GM08714 (cell line): ENCODE data around the gene RAMACL.
"Not testable (repeated sequence)": the region's sequence is repeated elsewhere in the genome, so short reads cannot be mapped to it uniquely, and the experiment has no call there.

Experiments
- H3K4me3 ChIP-seq: fragments of 200-500 bp; sonication (Bioruptor generic); 2 replicates; pipeline ENCODE4 v1.5.1; 2014; ENCODE audit warnings: mild to moderate bottlenecking, low read length, inconsistent platforms
- ZNF274 ChIP-seq: IDR thresholded peaks from 2 replicates; pipeline ENCODE4 v1.6.1; 2012; ENCODE audit warnings: mild to moderate bottlenecking, low read depth, low read length

The RAMACL gene

DNA sequence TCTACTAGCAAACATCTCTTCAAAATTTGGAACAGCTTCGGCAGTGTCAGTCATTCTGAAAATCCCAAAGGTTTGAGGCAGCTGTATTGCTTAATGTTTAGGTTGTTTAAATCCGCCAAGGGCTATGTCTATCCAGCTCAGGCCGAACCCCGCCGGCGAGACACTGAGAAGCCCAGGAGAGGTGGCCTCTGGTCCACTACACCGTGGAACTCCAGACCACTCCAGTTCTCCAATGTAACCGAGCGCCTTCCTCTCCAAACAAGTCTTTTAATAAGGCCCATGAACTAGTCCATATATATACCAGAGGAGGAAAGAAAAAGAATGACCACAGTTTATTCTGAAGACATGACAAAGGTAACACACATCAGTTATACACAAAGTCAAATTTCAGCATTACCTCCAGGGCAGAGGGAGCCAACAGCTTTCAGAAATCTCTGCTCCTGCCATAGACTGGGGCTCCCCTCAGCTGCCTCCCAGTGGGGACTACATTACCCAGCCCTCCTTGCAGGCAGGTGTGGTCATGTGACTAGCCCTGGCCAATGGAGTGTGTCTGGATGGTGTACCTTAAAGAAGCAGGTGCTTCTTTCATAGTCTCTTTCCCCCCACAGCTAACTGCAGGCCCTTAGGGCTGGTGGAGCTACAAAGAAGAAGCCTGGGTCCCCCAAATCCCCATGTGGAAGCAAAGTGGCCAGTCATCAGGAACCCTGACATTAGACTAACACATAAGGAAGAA lies at the start of gene RAMACL:
Gene RAMACL, minus strand, starts transcription at position 255 of the 733 bp plus-strand sequence. Its CDS starts 201 bp downstream, at position 54.
- no peak for TF ChIP-seq ZNF274
- H3K4me3 ChIP-seq: no peak within 1 kb of the TSS; the same call in 1 of the 2 replicates

DNA sequence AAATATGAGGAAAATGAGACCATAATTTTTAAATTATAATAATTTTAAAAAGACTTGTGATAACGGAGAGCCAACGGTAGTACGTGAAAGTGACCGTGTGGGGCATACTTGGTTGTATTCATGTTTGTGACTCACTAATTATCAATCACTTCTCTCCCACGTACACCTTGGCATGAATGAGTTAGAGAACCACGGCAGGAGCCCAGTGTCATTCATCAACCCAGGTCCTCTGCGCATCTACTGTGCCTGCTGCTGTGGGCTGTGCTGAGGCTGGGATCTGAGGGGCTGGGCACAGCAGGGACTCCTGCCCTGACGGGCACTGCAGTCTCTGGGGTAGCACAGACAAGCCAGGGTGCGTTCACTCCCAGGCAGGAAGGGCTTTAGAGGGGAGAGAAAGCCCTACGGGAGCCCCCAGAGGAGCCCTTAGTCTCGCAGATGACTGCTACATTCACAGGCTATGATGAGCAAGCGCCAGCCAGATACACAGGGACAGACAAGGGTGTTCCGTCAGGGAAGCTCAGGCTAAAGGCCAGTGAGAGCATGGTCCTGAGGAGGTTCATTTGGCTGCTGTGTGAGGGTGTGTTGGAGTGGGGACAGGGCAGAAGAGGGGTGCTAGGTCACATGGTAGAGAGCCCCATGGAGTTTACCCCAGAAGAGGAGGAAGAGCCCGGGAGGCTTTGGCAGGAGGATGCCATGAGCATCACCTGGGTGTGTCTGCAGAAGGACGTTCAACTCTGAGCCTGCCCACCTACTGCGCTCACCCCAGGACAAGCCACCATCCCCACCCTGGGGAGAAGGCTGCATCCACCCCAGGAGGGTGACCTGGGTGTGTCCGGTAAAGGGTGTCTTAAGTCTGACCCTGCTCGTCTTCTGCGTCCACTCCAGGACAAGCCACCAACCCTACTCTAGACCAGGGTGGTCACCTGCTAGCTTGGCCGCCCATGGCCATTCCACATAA lies 48.8 kb upstream of the RAMACL start:
- H3K4me3 ChIP-seq: no peak overlapping the region
- no peak for TF ChIP-seq ZNF274

DNA sequence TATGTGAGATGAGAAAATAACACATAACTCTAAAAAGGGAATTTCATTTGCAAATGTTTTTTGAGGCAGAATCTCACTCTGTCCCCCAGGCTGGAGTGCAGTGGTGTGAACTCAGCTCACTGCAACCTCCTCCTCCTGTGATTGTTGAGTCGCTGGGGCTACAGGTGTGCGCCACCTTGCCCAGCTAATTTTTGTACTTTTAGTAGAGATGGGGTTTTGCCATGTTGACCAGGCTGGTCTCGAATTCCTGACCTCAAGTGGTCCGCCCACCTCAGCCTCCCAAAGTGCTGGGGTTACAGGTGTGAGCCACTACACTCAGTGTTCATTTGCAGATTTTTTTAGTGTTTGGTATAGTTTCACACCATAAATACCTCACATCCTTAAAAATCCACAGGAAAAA lies 48.1 kb upstream of the RAMACL start:
- H3K4me3 ChIP-seq: not testable (repeated sequence)

DNA sequence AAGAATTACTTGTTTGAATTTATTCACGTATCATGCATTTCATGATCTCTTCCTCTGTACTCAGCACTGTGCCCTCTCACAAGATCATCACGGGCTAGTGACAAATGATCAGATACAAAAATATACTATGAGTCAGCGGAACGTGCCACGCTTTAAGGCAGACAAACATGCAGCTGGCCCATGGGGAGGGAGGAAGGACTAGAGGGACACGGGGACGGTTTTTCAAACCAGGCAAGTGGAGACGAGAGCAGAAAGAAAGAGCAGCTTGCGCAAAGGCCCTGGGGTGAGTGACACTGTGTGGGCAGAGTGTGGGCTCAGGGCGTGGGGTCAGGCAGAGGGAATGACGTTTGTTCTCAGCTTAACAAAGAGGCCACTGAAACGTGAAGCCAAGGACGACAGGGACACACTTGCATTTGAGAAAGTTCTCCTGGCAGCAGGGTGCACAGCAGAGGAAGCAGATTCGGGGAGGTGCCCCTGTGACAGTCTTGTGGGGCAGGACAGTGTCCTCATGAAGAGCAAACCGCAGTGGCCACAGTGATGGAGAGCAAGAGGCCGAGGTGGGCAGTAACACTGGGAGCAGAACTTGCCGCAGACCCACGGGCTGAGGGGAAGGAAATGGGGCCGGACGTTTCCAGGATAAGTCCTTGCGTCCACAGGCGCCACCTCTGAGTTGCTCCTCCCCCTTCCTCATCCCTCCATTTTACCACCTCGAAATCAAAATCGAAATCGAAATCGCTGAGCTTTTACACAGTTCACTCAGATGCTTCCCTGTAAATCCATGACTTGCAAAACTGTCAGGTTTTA lies 47.5 kb upstream of the RAMACL start:
- no peak for TF ChIP-seq ZNF274

DNA sequence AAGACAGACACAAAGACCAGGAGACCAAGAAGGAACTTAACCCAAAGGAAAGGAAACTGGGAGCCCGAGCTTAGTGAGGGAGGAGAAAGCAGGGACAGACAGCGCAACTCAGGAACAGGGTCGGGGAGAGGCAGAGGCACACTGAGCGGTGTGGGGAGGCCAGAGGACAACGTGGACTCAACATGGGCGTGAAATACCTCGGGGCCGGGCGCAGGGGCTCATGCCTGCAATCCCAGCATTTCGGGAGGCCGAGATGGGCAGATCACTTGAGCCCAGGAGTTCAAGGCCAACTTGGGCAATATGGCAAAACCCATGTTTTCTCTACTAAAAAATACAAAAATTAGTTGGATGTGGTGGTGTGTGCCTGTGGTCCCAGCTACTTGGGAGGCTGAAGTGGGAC lies 46.3 kb upstream of the RAMACL start:
- no peak overlapping the region for H3K4me3 ChIP-seq
- no peak for TF ChIP-seq ZNF274

More for the DNA sequence above, 47.5 kb upstream of the RAMACL start:
- H3K4me3 ChIP-seq: no peak overlapping the region

DNA sequence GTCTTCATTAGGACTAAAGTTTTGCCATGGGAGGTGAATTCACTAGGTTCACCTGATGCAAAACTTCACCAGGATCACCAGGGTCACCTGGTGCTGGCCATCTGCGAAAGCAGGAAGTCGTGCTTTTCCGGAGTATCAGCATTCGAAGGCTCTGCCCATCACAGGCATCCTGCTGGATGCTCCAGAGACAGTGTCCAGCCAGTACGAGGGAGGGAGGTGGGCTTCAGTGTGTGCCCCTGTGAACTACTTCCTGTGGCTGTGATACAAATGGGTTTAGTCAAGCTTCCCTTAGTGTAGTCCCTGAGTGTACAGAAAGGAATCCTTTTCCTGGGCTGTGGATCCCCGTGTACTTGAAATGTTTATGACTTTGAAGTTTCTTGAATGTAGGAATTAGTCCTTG lies 44.0 kb upstream of the RAMACL start:
- no peak for TF ChIP-seq ZNF274
- H3K4me3 ChIP-seq: no peak overlapping the region

DNA sequence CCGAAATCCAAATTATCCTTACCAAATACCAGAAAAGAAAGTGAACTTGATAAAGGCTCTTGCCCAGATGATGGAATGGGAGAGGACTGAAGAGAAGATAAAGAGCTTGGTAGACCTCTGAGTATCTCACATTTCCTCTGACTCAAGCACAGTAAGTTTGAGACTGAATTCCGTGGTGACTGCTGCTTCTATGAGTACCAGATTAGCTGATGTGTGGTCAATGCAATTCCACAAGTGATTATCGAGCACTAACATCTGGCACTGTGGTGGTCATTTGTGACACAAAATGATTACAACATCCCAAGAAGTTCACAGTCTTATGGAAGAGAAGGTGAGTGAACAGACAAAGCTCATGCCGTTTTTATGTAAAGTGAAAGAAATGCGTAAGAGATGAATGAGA lies 43.1 kb upstream of the RAMACL start:
- no peak for TF ChIP-seq ZNF274
- H3K4me3 ChIP-seq: no peak overlapping the region

DNA sequence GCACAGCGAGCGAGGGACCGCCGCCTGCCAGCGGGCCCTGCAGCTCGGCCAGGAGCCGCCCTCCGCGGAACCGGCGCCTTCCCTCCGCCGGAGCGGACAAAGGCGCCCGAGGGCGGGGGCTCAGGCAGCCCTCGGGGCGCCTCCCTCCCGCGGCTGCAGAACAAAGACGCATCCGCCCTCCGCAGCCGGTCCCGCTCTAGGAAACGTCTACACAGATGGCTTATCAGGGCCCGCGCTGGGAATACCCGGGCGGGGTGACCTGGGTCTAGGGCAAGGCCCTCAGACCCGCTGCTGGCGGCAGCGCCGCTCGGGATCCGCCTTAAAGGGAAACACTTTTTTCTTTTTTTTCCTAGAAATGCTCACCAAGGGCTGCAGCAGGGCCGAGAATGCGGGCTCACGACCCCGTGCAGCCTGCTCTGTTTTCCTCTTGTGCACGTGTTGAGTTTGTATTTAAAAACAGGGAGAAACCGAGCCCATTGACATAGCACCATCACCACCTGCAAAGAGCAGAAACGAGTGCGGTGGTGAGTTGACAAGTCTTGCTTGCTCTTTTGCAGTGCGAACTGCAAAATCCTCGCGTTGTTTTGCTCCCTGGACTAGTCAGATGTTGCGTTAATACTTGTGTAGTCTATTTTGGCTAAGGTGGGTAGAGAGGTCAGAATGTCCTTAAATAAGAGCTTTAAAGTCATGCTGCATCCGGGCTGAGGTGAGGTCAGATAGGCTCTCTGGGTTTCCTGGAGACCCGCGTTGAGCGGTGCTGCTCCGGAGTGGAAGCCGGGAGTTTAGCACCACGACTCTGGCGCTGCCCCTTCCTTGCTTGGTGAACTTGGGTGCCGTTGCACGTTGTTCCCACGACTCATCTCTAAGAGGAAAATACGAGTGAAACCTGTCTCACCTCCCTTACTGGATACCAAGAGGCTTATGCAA lies 41.7 kb upstream of the RAMACL start:
- TF ChIP-seq ZNF274: no peak

DNA sequence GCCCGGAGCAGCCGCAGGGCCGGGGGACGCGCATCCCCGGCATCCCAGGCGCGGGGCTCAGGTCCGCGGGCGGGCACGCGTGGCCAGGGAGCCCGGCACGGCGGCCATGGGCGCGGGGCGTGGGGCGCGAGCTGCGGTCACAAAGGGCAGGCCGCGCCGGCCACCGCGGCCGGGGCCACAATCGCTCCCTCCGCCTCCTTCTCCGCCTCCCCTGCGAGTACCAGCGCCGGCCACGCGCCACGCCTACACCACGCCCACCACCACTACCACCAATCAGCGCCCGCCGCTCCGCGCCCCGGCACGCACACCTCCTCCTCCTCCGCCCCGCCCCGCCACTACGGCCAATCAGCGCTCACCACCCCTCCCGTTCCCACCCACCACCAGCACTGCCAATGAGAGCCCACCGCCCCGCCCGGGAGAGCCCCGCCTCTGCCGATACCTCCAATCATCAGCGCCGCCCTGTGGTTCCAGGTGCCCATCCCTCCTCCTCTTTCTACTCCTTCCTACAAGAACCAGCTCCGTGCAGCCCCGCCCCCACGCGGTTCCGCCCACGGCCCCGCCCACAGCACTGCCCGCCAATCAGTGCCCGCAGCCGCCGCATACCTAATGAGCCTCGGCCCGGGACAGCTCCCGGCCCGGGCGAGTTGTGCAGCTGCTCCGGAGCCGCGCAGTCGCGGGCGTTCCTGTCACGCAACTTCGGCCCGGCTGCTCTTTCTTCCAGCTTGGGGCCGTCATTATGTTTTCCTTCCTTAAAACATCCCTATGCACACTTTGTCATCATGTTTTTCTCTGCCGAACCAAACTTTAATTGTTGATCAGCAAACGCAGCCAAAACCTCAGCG lies 40.8 kb upstream of the RAMACL start, which contains the start of gene RPS6KA2:
Gene RPS6KA2, minus strand, starts transcription at position 219 of the 842 bp plus-strand sequence. CDS start 232 bp downstream, outside the sequence.
- peak within 1 kb of the TSS; percentile 79 for H3K4me3 ChIP-seq

More for the DNA sequence above, 41.7 kb upstream of the RAMACL start:
- H3K4me3 ChIP-seq: peak overlapping the region; percentile 69; the same call in 1 of the 2 replicates

DNA sequence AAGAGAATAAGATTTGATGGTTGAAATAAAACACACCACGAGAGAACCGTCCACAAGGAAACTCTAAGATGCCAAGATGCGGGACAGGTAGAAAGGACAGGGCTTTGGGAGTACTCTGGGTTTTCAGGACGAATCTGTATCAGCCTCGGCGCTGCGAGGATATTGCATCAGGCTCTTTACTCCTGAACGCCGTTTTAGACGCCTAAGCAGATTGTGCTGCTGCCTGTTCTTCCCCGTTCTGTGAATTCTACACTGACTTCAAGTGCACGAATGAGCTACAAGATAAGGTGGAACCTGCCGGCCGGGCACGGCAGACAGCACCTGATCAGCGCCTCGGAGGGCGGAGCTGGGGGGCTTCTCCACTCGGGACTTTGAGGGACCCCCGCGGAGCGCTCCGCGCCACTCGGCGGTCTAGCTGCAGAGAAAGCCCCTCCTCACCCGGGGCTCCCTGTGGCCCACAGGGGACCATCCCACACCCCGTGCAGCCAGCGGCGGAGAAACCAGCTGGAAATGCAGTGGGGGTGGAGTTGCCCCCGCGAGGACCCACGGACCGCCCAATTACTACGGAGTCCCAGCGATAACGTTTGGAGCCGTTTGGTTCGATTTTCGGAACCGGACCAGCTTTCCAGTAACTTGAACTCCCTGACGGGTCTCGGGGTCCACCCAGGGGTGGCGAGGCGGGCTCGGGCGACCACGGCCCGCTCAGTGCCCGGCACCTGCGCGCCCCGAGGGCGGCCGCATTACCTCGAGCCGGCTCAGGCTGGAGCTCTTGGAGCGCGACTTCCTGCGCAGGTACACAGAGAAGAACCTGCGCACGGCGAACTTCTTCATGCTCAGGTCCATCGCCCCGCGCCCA lies 39.9 kb upstream of the RAMACL start:
- peak overlapping the region; percentile 79 for H3K4me3 ChIP-seq

More for the DNA sequence above, 40.8 kb upstream of the RAMACL start, which contains the start of gene RPS6KA2:
- TF ChIP-seq ZNF274: no peak

DNA sequence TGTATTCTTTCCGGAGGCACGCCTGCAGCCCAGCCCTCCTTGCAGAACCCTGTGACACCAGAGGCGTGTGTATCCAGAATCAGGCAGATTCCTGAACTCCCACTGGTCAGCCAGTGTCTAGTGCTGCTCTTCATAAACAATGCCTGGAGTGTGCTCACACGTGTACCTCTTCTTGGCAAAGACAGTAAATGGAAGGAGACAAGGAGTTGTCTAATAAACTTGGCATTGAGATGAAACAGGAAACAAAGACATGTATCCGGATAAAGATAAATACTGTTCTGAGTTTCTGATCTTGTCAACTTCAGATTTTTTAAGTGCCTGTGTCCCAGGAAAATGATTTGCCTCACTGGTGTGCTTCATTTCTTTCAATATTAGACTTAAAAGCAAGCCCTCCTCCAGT lies 38.9 kb upstream of the RAMACL start:
- no peak for TF ChIP-seq ZNF274
- no peak overlapping the region for H3K4me3 ChIP-seq

More for the DNA sequence above, 39.9 kb upstream of the RAMACL start:
- no peak for TF ChIP-seq ZNF274
